ENCODE data around the gene DDC.
"Not testable (repeated sequence)": the region's sequence is repeated elsewhere in the genome, so short reads cannot be mapped to it uniquely, and the experiment has no call there.

Gene DDC

DNA sequence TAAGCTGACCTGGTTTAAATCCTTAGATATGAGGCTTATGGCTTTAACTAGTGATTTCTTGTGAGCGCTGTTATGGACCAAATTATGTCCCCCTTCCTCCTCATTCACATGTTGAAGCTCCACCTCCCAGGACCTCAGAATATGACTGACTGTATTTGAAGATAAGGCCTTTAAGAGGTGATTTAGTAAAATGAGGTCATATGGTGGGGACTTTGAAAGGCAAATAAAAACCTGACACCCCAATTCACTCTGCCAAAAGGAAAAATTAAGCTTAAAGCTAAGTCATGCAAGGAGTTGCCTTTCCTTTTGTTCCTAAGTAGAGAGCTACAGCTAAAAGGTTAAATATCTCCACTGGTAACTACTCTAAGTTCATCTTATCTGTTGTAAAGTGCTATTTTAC lies 78.7 kb downstream of the DDC start:
- no peak for DNase-seq (ENCODE audit: low read depth in 2 of 2)

GRCh38 chr7:50481867-50482266 lies 83.3 kb downstream of the DDC start:
- no peak for DNase-seq (ENCODE audit: low read depth in 2 of 2)

DNA sequence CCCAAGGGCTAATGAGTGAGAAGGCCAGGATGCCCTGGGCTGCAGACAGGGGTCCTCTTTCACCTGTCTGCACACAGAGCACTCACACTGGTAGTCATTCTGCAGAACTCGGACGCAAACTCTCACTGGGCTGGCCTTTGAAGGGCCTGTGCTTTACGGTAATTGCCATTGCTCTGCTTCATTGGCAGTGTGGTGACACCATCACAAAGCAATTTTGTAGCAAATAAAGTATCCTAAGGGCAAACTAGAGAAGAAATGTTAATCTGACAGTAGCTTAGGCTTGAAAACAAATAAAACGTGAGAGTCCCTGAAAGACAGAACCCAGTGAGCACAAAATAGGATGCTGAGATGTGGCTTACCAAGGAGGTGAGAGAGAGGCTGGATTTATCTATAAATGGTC lies 84.4 kb downstream of the DDC start:
- no peak for DNase-seq (ENCODE audit: low read depth in 2 of 2)

DNA sequence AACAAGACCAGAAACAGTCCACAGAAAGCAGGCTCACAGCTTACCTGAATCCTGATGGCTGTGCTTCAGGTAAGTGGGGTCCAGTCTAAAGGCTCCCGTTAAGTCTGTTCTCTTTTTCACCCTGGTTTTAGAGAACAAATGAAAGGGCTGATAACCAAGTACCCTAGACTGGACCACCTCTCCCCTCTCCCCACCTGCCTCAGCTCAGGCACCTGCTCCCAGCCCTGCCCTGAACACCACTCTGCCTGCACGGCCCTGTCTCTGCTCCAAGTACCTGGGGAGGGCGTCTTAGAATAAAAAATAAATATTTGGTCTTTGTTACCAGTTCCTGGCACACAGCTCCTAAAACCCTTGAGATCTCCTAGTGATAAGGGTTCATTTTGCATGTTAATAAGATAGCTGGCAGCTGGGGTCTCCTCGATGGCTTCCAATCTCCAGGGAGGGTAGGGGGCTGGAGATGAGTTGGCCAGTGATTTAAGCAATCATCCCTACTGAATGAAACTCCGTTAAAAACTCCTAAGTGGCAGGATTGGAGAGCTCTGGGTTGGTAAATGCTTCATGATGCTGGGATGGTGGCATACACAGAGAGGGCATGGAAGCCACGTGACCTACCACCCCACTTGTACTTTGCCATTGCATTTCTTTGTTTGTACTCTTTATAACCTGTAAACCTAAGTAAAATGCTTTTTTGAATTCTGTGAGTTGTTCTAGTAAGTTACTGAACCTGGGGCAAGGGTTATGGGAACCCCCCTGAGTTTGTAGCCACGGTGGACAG lies 85.3 kb downstream of the DDC start:
- DNase-seq (ENCODE audit: low read depth in 2 of 2) = no peak

DNA sequence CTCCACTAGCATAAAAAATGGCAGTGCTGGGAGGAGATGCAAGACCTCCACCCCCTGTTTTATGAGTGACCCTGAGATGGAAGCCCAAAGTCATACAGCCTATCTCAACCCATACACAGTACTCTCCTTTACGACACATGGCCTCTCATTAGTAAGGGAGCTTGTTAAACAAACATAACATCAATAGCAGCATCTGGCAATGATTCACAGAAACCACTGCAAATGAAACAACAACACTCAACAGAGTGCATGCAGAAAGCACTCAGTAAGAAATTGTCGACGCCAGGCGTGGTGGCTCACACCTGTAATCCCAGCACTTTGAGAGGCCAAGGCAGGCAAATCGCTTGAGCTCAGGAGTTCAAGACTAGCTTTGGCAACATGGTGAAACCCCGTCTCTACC lies 87.6 kb downstream of the DDC start:
- no peak for DNase-seq (ENCODE audit: low read depth in 2 of 2)

DNA sequence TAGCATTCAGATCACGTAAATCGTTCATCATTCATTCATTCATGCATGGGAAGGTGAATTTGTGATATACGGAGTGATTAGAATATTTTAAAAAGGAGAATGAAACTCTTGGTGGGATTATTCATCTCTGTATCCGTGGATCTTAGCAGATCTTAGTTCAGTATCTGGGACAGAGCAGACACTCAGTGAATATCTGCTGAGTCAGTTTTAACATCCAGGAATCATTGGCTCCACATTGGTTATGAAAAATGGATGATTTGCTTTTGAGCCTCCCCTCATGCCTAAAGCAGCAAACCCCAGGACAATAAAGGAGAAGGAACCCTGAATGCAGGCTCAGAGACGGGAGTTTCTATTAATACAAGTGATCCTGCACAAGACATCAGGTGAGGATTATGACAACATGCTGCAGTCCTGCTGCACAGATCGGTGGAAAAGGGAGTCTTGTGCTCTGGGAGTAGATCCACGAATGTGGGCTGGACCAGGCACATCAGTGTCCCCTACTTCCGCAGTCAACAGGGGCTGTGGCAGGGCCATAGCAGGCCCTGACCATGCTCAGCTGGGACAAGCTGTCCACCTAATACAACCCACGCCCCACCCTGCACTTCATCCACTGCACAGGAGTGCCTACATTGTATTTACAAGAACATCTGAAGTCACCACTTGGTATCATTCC lies 88.1 kb downstream of the DDC start:
- DNase-seq (ENCODE audit: low read depth in 2 of 2) = no peak

- no peak for DNase-seq (ENCODE audit: low read depth in 2 of 2)
These were observed 89.9 kb downstream of the DDC start for GRCh38 chr7:50475340-50475739.

- DNase-seq (ENCODE audit: low read depth in 2 of 2) = no peak
These were observed 90.6 kb downstream of the DDC start for GRCh38 chr7:50474382-50475160.

DNA sequence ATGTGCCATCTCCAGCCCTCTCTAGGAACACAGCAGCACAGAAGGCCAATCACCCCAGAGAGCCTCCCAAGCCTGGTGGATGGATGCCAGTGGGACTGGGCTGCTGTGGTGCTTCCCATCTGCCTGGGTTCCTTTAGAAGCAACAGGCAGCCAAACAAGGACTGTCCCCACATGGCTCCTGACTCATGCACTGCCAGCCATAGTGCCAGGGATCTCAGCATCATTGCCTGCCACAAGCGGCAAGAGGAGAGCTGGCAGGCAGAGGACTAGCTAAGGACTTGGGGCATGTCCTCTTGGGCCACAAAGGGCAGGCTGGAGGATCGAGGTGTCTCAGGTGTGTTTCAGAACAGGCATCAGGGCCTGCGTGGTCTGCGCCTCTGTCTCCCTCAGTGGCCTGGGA lies 91.7 kb downstream of the DDC start:
- DNase-seq (ENCODE audit: low read depth in 2 of 2) = no peak

GRCh38 chr7:50472427-50472826 lies 92.8 kb downstream of the DDC start:
- no peak for DNase-seq (ENCODE audit: low read depth in 2 of 2)

- no peak for DNase-seq (ENCODE audit: low read depth in 2 of 2)
These were observed 93.2 kb downstream of the DDC start for GRCh38 chr7:50471970-50472369.

DNA sequence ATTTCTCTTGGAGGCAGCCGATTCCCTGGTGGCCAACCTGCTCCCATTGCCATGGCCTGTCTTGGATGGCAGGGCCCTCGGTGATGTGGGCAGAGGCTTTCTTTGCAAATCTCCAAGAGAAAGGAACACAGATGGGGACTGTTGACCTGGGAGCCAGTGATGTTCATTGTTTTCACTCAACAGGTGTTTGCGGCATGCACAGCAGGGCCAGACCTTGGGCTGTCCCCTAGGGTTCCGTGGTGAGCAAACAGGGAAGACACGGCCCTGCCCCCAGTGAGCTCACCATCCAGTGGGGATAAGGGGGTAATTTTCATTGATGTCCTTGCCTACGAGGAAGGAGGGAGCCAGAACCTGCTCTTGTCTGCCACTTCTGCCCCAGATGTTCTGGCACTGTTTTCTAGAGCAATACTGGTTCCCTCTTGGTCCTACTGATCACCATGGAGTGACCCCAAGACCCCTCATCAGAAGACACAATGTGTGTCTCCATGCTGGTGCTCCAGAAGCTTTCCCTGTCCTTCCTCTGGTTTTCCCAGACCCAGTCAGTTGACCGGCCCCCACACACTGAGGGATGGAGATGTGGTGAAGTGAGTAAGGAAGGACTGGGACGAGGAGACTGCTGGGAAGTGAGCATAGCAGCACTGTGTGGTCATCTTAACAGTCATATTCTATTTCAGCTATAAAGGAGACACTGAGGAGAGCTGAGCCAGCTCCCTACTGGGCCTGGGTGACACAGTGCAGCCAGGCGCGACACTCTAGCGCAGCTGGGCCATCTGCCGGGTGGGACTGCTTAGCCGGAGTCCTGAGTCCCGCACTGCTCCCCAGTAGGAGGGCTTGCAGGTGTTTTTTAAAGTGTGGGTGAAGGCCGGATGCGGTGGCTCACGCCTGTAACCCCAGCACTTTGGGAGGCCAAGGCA lies 94.7 kb downstream of the DDC start:
- DNase-seq (ENCODE audit: low read depth in 2 of 2) = no peak

GRCh38 chr7:50469181-50469580 lies 96.0 kb downstream of the DDC start:
- DNase-seq (ENCODE audit: low read depth in 2 of 2) = no peak

- DNase-seq (ENCODE audit: low read depth in 2 of 2) = peak; percentile 69
These were observed 97.2 kb downstream of the DDC start for GRCh38 chr7:50467817-50468610.

DNA sequence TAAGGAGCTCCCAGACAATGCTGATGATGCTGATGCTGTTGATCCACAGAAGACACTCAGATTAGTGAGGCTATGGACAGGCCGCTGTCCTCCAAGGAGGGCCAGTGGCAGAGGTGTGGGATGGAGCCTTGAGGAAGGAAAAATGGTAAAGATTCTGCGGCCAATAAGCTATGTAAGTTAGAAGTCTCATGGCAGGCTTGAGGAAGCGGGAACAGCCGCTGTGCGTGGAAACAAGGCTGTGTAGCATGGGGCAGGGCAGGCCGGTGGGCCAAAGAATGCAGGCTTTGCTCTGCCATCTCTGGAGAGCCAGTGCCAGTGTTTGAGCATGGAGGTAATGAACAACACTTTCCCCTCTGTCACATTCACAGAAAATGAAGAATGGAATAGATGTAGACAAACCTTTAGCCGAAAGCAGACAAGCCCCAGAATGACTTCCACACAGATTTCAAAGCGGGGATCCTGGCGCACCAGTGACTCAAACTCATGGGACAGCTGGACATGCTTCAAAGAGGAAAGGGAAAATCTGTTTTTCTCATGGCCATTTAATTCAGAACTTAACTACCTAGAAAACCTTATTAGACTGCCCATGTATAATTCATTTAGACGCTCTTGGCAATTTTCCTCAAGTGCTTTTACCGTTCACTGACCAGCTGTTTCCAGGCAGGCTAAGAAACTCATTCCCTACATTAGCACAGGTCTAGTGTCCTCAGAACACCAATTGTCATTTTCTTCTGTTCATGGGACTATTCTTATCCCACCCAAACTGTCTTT lies 98.2 kb downstream of the DDC start:
- DNase-seq (ENCODE audit: low read depth in 2 of 2) = no peak

DNA sequence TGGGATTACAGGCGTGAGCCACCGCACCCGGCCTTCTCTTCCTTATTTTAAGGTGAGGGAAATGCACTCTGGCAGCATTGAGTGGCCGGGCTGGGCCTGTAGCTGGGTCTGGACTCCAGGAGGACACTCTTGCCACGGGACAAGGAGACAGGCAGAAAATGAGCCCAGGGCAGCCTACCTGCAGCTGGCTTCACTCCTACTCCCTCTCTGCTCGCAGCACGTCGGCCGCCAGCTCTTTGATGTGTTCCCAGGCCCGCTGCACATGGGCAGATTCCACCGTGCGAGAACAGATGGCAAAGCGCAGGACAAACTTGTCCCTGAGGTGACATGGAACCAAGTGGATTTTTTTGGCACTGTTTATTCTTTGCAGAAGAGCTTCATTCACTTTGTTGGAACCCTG lies 102.2 kb downstream of the DDC start:
- DNase-seq (ENCODE audit: low read depth in 2 of 2) = no peak

DNA sequence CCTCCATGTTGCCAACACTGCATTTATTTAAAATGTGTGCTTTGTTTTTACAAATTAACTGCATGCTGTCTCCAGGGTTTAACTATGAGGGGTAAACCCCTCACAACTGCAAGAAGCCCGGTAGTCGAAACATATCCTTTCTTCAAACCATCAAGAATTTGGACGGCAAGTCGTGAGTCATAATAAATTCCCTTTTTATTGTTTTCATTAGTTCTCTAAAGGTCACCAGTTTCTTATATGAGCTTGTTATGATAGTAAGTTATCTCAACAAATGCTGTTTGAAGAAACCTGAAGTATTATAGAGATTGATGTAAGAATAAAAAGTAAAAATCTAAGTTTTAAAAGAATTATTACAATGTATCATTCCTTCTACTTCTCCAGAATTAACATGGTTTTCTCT lies 102.8 kb downstream of the DDC start:
- no peak for DNase-seq (ENCODE audit: low read depth in 2 of 2)

DNA sequence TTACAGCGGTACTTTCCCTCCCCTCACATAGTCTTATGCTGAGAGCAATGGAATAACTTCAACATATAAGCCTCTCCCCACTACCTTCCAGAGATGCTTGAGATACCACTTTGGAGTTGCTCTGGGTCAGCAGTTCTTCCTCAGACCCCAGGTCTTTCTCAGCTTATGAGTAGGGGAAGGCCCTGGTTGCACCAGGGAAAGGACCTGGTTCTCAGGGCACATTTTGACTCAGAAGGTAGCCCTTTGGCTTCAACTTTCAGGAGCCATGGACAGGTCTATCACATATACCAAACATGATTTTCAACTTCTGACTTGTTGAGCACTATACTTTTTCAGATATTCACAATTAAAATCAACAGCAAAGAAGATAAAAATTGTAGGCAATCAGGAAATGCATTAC lies 103.5 kb downstream of the DDC start:
- no peak for DNase-seq (ENCODE audit: low read depth in 2 of 2)

DNA sequence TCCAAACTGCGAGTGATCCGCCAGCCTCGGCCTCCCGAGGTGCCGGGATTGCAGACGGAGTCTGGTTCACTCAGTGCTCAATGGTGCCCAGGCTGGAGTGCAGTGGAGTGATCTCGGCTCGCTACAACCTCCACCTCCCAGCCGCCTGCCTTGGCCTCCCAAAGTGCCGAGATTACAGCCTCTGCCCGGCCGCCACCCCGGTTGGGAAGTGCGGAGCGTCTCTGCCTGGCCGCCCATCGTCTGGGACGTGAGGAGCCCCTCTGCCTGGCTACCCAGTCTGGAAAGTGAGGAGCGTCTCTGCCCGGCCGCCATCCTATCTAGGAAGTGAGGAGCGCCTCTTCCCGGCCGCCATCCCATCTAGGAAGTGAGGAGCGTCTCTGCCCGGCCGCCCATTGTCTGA lies 106.0 kb downstream of the DDC start:
- not testable (repeated sequence) for DNase-seq (ENCODE audit: low read depth in 2 of 2)

GRCh38 chr7:50458651-50459050 lies 106.6 kb downstream of the DDC start:
- not testable (repeated sequence) for DNase-seq (ENCODE audit: low read depth in 2 of 2)
